Activated CD4-positive, alpha-beta T cell treated with anti-CD3 and anti-CD28 coated beads, Interleukin-2, amount 50 U/mL, for 24 hours (primary cell): ENCODE data around the gene ABLIM1.

Source experiments
- DNase-seq, 2 donors: peaks; one replicate each; pipeline ENCODE4 v3.0.0-alpha.2; 2020; ENCODE audit warnings: low read depth in 1 of 2, low spot score in 1 of 2

ABLIM1 gene

GRCh38 chr10:114680543-114681117 lies 22.6 kb upstream of the ABLIM1 start:
- no peak for DNase-seq

GRCh38 chr10:114679552-114679951 lies 21.5 kb upstream of the ABLIM1 start:
- no peak for DNase-seq

GRCh38 chr10:114678820-114679219 lies 20.7 kb upstream of the ABLIM1 start:
- DNase-seq: no peak

GRCh38 chr10:114678336-114678735 lies 20.3 kb upstream of the ABLIM1 start:
- no peak for DNase-seq

GRCh38 chr10:114674346-114674745 lies 16.3 kb upstream of the ABLIM1 start:
- no peak for DNase-seq

GRCh38 chr10:114669648-114670047 lies 11.6 kb upstream of the ABLIM1 start:
- DNase-seq: no peak

GRCh38 chr10:114668375-114669080 lies 10.5 kb upstream of the ABLIM1 start:
- DNase-seq: no peak

- DNase-seq: no peak
These were observed 7.8 kb upstream of the ABLIM1 start for GRCh38 chr10:114665873-114666272.

GRCh38 chr10:114665406-114665805 lies 7.3 kb upstream of the ABLIM1 start:
- DNase-seq: no peak

- DNase-seq: no peak
These were observed 6.1 kb upstream of the ABLIM1 start for GRCh38 chr10:114664127-114664526.

- DNase-seq: no peak
These were observed 5.6 kb upstream of the ABLIM1 start for GRCh38 chr10:114663626-114664025.

- DNase-seq: no peak
These were observed 4.7 kb upstream of the ABLIM1 start for GRCh38 chr10:114662646-114663217.

GRCh38 chr10:114661212-114661880 lies 3.3 kb upstream of the ABLIM1 start:
- DNase-seq: no peak

- DNase-seq: no peak
These were observed 2.4 kb downstream of the ABLIM1 start for GRCh38 chr10:114655671-114656070.

- DNase-seq: no peak
These were observed 3.1 kb downstream of the ABLIM1 start for GRCh38 chr10:114654822-114655575.

- DNase-seq: no peak
These were observed 4.1 kb downstream of the ABLIM1 start for GRCh38 chr10:114653926-114654325.

- no peak for DNase-seq
These were observed 5.4 kb downstream of the ABLIM1 start for GRCh38 chr10:114652402-114653368.

GRCh38 chr10:114650831-114651230 lies 7.2 kb downstream of the ABLIM1 start:
- no peak for DNase-seq

- no peak for DNase-seq
These were observed 7.8 kb downstream of the ABLIM1 start for GRCh38 chr10:114650266-114650665.

GRCh38 chr10:114649217-114649903 lies 8.7 kb downstream of the ABLIM1 start:
- DNase-seq: no peak
